Nephron progenitor cell (in vitro differentiated cells): ENCODE data around the gene ZEB2.

ENCODE experiments used
- DNase-seq: peaks from one replicate; pipeline ENCODE4 v3.0.0; 2021
- H3K27ac Mint-ChIP-seq: 2 replicates; pipeline ENCODE4 v1.8.0; 2021; ENCODE audit warnings: mild to moderate bottlenecking, moderate library complexity, mixed read lengths
- H3K27me3 Mint-ChIP-seq: 2 replicates; pipeline ENCODE4 v1.8.0; 2021; ENCODE audit warnings: mild to moderate bottlenecking, low read depth, mixed read lengths; ENCODE audit not compliant: poor library complexity
- H3K36me3 Mint-ChIP-seq: 2 replicates; pipeline ENCODE4 v1.8.0; 2021; ENCODE audit warnings: low read depth, mixed read lengths
- H3K4me1 Mint-ChIP-seq: 2 replicates; pipeline ENCODE4 v1.8.0; 2021; ENCODE audit warnings: mixed read lengths
- H3K4me3 Mint-ChIP-seq: 2 replicates; pipeline ENCODE4 v1.8.0; 2021; ENCODE audit warnings: mild to moderate bottlenecking, moderate library complexity, mixed read lengths
- H3K9me3 Mint-ChIP-seq: 2 replicates; pipeline ENCODE4 v1.8.0; 2021; ENCODE audit warnings: mild to moderate bottlenecking, moderate library complexity, mixed read lengths
- CTCF ChIP-seq: fragments of 200-600 bp; sonication (generic); IDR thresholded peaks from 2 replicates; pipeline ENCODE4 v1.5.0; 2021; ENCODE audit warnings: antibody characterized with exemption

ZEB2 gene

GRCh38 chr2:144554492-144555210 lies 34.7 kb upstream of the ZEB2 start:
- Mint-ChIP-seq H3K36me3 (no peaks in the 10 kb centered on the region), H3K9me3 (peaks cover 6% of the 10 kb centered on the region), H3K27me3 (peaks cover 7% of the 10 kb centered on the region), H3K4me1 (peaks cover 27% of the 10 kb centered on the region), H3K27ac (no peak overlapping the region), H3K4me3 (no peak overlapping the region)
- TF ChIP-seq CTCF: no peak
- DNase-seq: no peak

GRCh38 chr2:144553379-144553778 lies 33.5 kb upstream of the ZEB2 start:
- DNase-seq: no peak
- no peak for TF ChIP-seq CTCF
- Mint-ChIP-seq H3K4me3 (no peak overlapping the region), H3K4me1 (peaks cover 26% of the 10 kb centered on the region), H3K36me3 (no peaks in the 10 kb centered on the region), H3K27ac (no peak overlapping the region), H3K27me3 (peaks cover 7% of the 10 kb centered on the region), H3K9me3 (no peaks in the 10 kb centered on the region)

- no peaks in the 10 kb centered on the region for H3K9me3 Mint-ChIP-seq
- no peak for DNase-seq
- H3K27ac Mint-ChIP-seq: no peak overlapping the region
- peaks cover 29% of the 10 kb centered on the region for H3K4me1 Mint-ChIP-seq
- peaks cover 7% of the 10 kb centered on the region for H3K27me3 Mint-ChIP-seq
- TF ChIP-seq CTCF: no peak
- H3K36me3 Mint-ChIP-seq: no peaks in the 10 kb centered on the region
- no peak overlapping the region for H3K4me3 Mint-ChIP-seq
Observed at GRCh38 chr2:144552821-144553220, 32.9 kb upstream of the ZEB2 start.

- Mint-ChIP-seq H3K4me3 (no peak overlapping the region), H3K9me3 (no peaks in the 10 kb centered on the region), H3K4me1 (peaks cover 48% of the 10 kb centered on the region), H3K27ac (no peak overlapping the region), H3K27me3 (peaks cover 5% of the 10 kb centered on the region), H3K36me3 (no peaks in the 10 kb centered on the region)
- DNase-seq: no peak
- TF ChIP-seq CTCF: no peak
Observed at GRCh38 chr2:144550911-144551310, 31.0 kb upstream of the ZEB2 start.

- Mint-ChIP-seq H3K36me3 (no peaks in the 10 kb centered on the region), H3K27ac (no peak overlapping the region), H3K9me3 (no peaks in the 10 kb centered on the region), H3K27me3 (peaks cover 2% of the 10 kb centered on the region), H3K4me3 (no peak overlapping the region), H3K4me1 (peaks cover 56% of the 10 kb centered on the region)
- no peak for DNase-seq
- no peak for TF ChIP-seq CTCF
Observed at GRCh38 chr2:144550084-144550483, 30.2 kb upstream of the ZEB2 start.

- Mint-ChIP-seq H3K36me3 (no peaks in the 10 kb centered on the region), H3K9me3 (peaks cover 2% of the 10 kb centered on the region), H3K27me3 (peaks cover 2% of the 10 kb centered on the region), H3K27ac (no peak overlapping the region), H3K4me1 (peaks cover 50% of the 10 kb centered on the region), H3K4me3 (no peak overlapping the region)
- TF ChIP-seq CTCF: no peak
- no peak for DNase-seq
Observed at GRCh38 chr2:144548532-144549191, 28.7 kb upstream of the ZEB2 start.
